Fibroblast of gingiva (primary cell): Measurements from ENCODE around the gene BOD1.

ENCODE experiments used
- DNase-seq: peaks from one replicate; pipeline ENCODE4 v3.0.0-alpha.2; 2011; ENCODE audit warnings: low read depth

The BOD1 gene

GRCh38 chr5:173575985-173576384, 40.5 kb downstream of the BOD1 start:
- DNase-seq: no peak

DNA sequence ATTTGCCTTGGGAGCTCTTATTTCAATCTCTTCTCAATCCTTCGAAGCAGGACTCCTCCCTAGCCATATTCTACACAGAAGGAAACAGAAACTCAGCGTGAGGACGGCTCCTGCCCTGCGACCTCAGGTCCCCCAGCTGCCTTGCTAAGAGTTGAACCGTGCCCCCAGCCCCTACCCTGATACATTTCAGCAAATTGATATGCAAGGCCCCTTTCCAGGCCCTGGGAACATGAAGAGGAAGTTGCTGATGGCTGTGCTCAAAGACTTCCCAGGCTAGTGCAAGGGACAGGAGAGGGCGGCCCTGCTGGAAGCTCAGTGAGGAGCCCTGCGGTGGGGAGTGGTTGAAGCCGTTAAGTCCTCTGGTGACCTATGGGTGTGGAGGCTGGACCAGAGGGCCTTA, 41.5 kb downstream of the BOD1 start:
- DNase-seq: no peak

DNA sequence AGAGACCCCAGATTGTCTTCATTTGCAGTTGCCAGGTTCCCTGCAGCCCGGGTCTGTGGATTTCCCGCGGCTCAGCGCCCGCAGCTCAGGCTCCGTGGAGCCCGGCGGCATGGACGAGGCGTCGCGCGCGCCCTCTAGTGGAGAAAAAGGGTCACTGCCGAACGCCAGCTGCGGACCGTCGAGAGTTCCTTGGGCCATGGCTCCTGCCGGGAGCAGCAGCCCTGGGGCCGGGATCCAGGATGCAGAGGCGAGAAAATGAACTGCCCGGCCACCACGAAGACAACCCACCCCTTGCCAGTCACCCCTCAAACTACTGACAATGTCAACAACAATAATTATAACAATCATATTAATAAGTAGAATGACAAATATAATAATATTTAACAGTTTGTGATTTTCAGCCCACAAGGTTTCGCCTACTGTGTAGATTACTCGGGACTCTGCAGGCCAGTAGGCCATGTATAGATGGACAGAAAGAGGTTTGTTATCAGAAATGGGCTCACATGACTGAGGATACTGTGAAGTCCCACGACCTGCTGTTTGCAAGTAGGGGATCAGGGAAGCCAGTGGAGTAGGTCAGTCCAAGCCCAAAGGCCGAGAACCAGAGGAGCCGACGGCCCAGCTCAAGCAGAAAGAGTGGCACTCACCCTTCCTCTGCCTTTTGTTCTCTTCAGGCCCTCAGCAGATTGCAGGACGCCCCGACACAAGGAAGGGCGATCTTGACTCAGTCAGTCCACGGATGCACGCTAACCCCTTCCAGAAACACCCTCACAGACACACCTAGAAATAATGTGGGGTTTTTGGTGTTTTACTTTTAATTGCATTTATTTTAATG, 43.1 kb downstream of the BOD1 start:
- peak; percentile 50 for DNase-seq

DNA sequence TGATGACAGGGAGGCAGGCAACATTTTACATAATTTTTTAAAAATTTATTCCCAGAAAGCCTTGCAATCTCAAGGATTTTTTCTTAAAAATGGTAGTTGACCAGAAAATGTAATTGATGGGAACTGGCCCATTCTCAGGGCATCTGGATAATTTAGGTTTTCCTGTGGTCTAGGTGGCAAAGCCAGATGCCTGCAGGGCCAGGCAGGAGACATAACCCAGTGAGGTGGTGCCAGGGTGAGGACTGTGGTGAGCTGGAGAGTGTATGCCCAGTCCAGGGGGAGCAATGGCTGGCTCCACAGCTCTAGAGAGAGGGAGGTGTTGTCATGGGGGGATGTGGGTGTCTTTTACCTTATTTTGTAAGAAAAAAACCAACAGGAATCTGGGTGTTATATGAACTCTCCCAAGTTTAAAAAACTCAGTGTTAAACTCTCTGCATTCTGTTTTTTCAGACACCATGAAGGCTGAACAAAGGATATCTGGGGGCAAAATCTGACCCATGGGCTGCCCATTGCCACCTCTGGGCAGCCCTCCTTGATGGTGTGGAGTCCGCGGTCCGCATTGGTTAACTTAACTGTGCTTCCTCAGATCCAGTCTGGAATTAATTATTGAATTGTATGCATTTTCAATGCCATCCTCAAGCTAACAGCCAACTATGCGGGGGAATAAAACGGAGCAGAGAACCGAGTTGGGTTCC, 43.9 kb downstream of the BOD1 start:
- peak; percentile 10 for DNase-seq

GRCh38 chr5:173570321-173571090, 45.9 kb downstream of the BOD1 start:
- no peak for DNase-seq

- no peak for DNase-seq
Measured at GRCh38 chr5:173568703-173569102, 47.7 kb downstream of the BOD1 start.

GRCh38 chr5:173568128-173568527, 48.3 kb downstream of the BOD1 start:
- no peak for DNase-seq

GRCh38 chr5:173567548-173567947, 48.9 kb downstream of the BOD1 start:
- DNase-seq: peak; percentile 66

DNA sequence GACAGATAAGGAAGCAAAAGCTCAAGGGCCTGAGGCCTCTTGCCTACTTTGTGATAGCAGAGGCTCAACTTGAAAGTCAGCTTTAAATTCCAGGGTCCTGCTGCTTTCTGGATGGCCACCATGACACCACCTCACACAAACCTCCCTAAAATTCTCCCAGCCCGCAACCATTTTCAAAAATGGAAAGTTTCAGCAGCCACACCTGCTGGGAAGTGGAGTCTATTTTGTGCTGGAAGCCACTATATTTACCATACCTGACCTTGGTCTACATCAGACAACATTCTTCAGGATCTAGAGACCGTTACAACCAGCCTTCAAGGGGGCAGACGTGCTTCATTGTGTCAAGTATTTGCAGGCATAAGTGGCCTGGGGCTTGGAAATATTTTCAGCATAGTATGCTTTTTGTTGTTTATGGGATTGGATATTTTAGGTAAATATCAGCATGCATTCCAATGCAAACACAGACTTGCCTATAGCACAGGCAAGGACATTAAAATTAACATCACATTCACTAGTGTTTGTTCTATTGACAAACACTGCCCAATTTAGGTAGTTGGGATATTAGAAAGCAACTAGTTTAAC, 50.9 kb downstream of the BOD1 start:
- DNase-seq: no peak

DNA sequence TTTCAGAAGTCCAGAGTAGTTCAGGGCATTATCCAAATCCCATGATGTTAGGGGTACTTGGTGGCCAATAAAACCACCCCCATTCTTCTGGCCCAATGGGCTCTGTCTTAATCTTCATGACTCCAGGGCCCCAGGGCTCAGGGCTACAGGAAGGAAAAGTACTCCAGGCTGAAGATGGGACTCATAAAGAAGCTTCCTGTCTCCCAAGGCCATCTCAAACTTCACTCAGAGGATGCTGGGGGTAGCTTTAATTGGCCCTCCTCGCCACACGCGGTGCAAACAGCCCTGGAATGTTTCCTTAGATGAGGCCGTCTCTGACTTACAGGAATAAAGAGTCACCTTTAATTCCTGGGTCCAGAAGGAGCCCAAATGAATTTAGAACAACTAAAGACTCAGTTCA, 52.3 kb downstream of the BOD1 start:
- DNase-seq: no peak

- no peak for DNase-seq
Measured at GRCh38 chr5:173563246-173563645, 53.2 kb downstream of the BOD1 start.

DNA sequence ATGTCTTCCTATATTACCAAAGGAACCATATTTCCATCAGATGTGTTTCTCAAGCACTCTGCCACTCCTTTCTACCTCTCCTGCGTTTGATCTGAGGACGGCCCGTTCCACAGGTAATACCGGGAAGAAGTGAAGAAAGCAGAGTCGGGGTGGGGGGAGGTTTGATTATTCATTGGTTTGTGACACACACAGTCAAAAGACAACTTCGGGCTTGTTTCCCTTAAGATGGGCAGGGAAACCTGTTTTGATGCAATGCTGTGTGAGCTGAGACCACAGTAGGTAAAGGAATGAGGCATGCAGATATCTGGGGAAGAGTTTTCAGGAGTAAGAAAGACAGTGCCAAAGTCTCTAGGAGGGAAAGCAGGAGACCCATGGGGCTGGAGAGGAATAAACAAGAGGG, 54.0 kb downstream of the BOD1 start:
- DNase-seq: no peak
